Testis (tissue), 2 donors: ENCODE results near the gene NIPAL1.

Experiments used
- CTCF ChIP-seq, 3 experiments: fragments of 450-650 bp in 2 of 3; fragments of 200-600 bp in 1 of 3; sonication (generic) in 1 of 3; IDR thresholded peaks; one replicate each; pipeline ENCODE4 v1.5.1; 2016 to 2019; ENCODE audit warnings: antibody characterized with exemption in 3 of 3, mild to moderate bottlenecking in 2 of 3, moderate library complexity in 1 of 3
- POLR2A ChIP-seq: fragments of 450-650 bp; IDR thresholded peaks from one replicate; pipeline ENCODE4 v1.6.1; 2017; ENCODE audit warnings: antibody characterized with exemption, mild to moderate bottlenecking, moderate library complexity

- TF ChIP-seq CTCF (IDR thresholded peaks at IDR 0.05) = no peak
- no peak for TF ChIP-seq POLR2A
Observed at GRCh38 chr4:47996021-47996420, 20.6 kb upstream of the NIPAL1 start.
